SK-N-SH treated with all-trans-retinoic acid at 6 μM for 48 hours (cell line): ENCODE results near the gene LAMA1.

Experiments
- ATAC-seq: fragments of 200-7000 bp; cut with Tn5 transposase; 3 replicates; pipeline ENCODE4 v1.9.1; 2020; ENCODE audit warnings: mild to moderate bottlenecking, moderate library complexity
- ARNTL ChIP-seq: fragments of 450-650 bp; formaldehyde crosslinking; IDR thresholded peaks from 2 replicates; pipeline ENCODE4 v1.5.0; 2020; ENCODE audit warnings: low read depth, mild to moderate bottlenecking, moderate library complexity, borderline replicate concordance
- BACH2 ChIP-seq: fragments of 250-450 bp; sonication (Bioruptor Pico); IDR thresholded peaks from 2 replicates; pipeline ENCODE4 v1.9.0; 2021; ENCODE audit warnings: mild to moderate bottlenecking, borderline replicate concordance
- CSDC2 ChIP-seq: fragments of 250-450 bp; sonication (Bioruptor Pico); IDR thresholded peaks from 2 replicates; pipeline ENCODE4 v1.5.0; 2020; ENCODE audit warnings: mild to moderate bottlenecking, moderate library complexity
- ESRRG ChIP-seq: fragments of 250-450 bp; sonication (Bioruptor Pico); IDR thresholded peaks from 2 replicates; pipeline ENCODE4 v1.6.1; 2021; ENCODE audit warnings: mild to moderate bottlenecking
- GLIS3 ChIP-seq: fragments of 250-450 bp; sonication (Bioruptor Pico); IDR thresholded peaks from 2 replicates; pipeline ENCODE4 v1.5.0; 2020; ENCODE audit warnings: mild to moderate bottlenecking, moderate library complexity
- ISL1 ChIP-seq: fragments of 250-450 bp; sonication (Bioruptor Pico); IDR thresholded peaks from 2 replicates; pipeline ENCODE4 v2.1.2; 2022; ENCODE audit warnings: mild to moderate bottlenecking, moderate library complexity
- OSR1 ChIP-seq: fragments of 250-450 bp; sonication (Bioruptor Pico); IDR thresholded peaks from 2 replicates; pipeline ENCODE4 v1.8.0; 2022; ENCODE audit warnings: moderate library complexity, mild to moderate bottlenecking, inconsistent platforms
- PPARA ChIP-seq: fragments of 250-450 bp; sonication (Bioruptor Pico); IDR thresholded peaks from 2 replicates; pipeline ENCODE4 v1.5.0; 2020; ENCODE audit warnings: mild to moderate bottlenecking, borderline replicate concordance
- RARB ChIP-seq: fragments of 250-450 bp; sonication (Bioruptor Pico); IDR thresholded peaks from 2 replicates; pipeline ENCODE4 v1.8.0; 2021; ENCODE audit warnings: mild to moderate bottlenecking, moderate library complexity
- SNAI2 ChIP-seq: fragments of 250-450 bp; sonication (Bioruptor Pico); IDR thresholded peaks from 2 replicates; pipeline ENCODE4 v1.5.0; 2020; ENCODE audit warnings: mild to moderate bottlenecking, moderate library complexity
- TCF4 ChIP-seq: fragments of 250-450 bp; sonication (Bioruptor Pico); IDR thresholded peaks from 2 replicates; pipeline ENCODE4 v1.8.0; 2021; ENCODE audit warnings: mild to moderate bottlenecking, moderate library complexity, borderline replicate concordance
- TOX ChIP-seq: fragments of 250-450 bp; sonication (Bioruptor Pico); IDR thresholded peaks from 2 replicates; pipeline ENCODE4 v1.8.0; 2021; ENCODE audit warnings: mild to moderate bottlenecking, moderate library complexity, borderline replicate concordance
- ZC3H10 ChIP-seq: fragments of 250-450 bp; sonication (Bioruptor Pico); IDR thresholded peaks from 2 replicates; pipeline ENCODE4 v1.5.1; 2021; ENCODE audit warnings: mild to moderate bottlenecking, moderate library complexity
- ZFP3 ChIP-seq: fragments of 250-450 bp; sonication (Bioruptor Pico); IDR thresholded peaks from 2 replicates; pipeline ENCODE4 v1.5.0; 2020; ENCODE audit warnings: mild to moderate bottlenecking, moderate library complexity
- ZFP30 ChIP-seq: fragments of 450-650 bp; formaldehyde crosslinking; IDR thresholded peaks from 2 replicates; pipeline ENCODE4 v1.5.0; 2022; ENCODE audit warnings: mild to moderate bottlenecking, moderate library complexity
- ZNF565 ChIP-seq: fragments of 450-650 bp; formaldehyde crosslinking; conservative IDR thresholded peaks from 2 replicates; pipeline ENCODE4 v1.5.0; 2020; ENCODE audit warnings: low read depth, mild to moderate bottlenecking, moderate library complexity
- ZNF8 ChIP-seq: fragments of 450-650 bp; formaldehyde crosslinking; IDR thresholded peaks from 2 replicates; pipeline ENCODE4 v1.5.0; 2020; ENCODE audit warnings: mild to moderate bottlenecking, moderate library complexity
- TF ChIP-seq, protein P1 (sequence below): fragments of 250-450 bp; sonication (Bioruptor Pico); IDR thresholded peaks from 2 replicates; pipeline ENCODE4 v1.5.1; 2020; ENCODE audit warnings: low read depth, mild to moderate bottlenecking, moderate library complexity
- TF ChIP-seq, protein P2 (sequence below): fragments of 250-450 bp; sonication (Bioruptor Pico); IDR thresholded peaks from 2 replicates; pipeline ENCODE4 v1.5.1; 2021; ENCODE audit warnings: mild to moderate bottlenecking, moderate library complexity
- TF ChIP-seq, protein P3 (sequence below): fragments of 250-450 bp; sonication (Bioruptor Pico); IDR thresholded peaks from 2 replicates; pipeline ENCODE4 v1.8.0; 2020; ENCODE audit warnings: mild to moderate bottlenecking, moderate library complexity, borderline replicate concordance
- TF ChIP-seq, protein P4 (sequence below): fragments of 250-450 bp; sonication (Bioruptor Pico); IDR thresholded peaks from 2 replicates; pipeline ENCODE4 v1.8.0; 2021; ENCODE audit warnings: low read depth, mild to moderate bottlenecking, moderate library complexity, borderline replicate concordance
- TF ChIP-seq, protein P5 (sequence below): fragments of 250-450 bp; sonication (Bioruptor Pico); IDR thresholded peaks from 2 replicates; pipeline ENCODE4 v1.5.0; 2020; ENCODE audit warnings: mild to moderate bottlenecking, moderate library complexity

LAMA1 gene

DNA sequence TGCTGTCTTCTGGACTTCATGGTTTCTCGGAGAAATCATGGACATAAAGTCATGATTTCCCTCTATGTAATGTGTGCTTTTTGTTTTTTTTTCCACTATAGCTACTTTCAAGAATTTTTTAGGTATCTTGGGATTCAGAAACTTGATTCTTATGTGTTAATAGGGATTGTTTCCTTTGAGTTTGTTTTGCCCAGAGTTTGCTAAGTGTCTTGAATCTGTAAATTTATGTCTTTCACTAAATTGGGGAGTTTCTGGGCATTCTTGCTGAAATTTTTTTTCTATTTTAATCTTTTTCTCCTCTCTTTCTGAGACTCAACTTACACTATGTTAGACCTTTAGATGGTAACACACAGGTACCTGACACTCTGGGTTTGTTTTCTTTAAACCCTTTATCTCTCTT is 182.7 kb downstream of the LAMA1 start:
- TF ChIP-seq, protein P1, sequence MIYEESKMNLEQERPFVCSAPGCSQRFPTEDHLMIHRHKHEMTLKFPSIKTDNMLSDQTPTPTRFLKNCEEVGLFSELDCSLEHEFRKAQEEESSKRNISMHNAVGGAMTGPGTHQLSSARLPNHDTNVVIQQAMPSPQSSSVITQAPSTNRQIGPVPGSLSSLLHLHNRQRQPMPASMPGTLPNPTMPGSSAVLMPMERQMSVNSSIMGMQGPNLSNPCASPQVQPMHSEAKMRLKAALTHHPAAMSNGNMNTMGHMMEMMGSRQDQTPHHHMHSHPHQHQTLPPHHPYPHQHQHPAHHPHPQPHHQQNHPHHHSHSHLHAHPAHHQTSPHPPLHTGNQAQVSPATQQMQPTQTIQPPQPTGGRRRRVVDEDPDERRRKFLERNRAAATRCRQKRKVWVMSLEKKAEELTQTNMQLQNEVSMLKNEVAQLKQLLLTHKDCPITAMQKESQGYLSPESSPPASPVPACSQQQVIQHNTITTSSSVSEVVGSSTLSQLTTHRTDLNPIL, result no peak
- TF ChIP-seq GLIS3 (CRISPR knock-in tag) (no peak), SNAI2 (no peak), RARB (CRISPR knock-in tag) (no peak), ZNF565 (CRISPR knock-in tag) (no peak)
- TF ChIP-seq, protein P2, sequence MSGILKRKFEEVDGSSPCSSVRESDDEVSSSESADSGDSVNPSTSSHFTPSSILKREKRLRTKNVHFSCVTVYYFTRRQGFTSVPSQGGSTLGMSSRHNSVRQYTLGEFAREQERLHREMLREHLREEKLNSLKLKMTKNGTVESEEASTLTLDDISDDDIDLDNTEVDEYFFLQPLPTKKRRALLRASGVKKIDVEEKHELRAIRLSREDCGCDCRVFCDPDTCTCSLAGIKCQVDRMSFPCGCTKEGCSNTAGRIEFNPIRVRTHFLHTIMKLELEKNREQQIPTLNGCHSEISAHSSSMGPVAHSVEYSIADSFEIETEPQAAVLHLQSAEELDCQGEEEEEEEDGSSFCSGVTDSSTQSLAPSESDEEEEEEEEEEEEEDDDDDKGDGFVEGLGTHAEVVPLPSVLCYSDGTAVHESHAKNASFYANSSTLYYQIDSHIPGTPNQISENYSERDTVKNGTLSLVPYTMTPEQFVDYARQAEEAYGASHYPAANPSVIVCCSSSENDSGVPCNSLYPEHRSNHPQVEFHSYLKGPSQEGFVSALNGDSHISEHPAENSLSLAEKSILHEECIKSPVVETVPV, result no peak
- no peak for ATAC-seq

DNA sequence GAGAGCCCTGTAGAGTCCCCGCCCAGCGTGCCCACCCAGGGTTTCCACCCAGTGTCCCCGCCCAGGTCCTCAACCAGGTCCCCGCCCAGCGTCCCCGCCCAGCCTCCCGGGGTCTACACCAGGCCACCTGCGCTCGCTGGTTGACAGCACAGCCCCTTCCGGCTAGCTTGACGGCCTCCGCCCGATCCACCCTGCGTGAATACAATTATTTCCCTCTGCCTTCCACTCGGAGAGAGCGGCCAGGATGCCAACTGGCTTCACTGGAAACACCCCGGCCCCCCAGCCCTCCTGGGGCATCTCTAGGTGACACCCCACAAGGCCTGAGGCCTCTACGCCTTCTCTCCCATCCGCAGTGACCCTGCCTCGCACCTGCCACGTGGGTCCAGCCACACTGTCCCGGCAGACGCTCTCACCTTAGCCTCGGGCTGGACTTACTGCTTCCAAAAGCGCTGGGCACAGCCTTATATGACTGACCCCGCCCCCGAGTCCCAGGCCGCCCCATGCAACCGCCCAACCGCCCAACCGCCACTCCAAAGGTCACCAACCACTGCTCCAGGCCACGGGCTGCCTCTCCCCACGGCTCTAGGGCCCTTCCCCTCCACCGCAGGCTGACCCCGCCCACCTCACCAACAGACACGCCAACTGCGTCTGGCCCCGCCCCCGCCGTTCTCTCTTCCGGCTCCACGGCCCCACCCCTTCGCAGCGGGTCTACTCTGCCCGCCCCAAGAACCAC is 188.1 kb downstream of the LAMA1 start:
- ATAC-seq, result no peak

DNA sequence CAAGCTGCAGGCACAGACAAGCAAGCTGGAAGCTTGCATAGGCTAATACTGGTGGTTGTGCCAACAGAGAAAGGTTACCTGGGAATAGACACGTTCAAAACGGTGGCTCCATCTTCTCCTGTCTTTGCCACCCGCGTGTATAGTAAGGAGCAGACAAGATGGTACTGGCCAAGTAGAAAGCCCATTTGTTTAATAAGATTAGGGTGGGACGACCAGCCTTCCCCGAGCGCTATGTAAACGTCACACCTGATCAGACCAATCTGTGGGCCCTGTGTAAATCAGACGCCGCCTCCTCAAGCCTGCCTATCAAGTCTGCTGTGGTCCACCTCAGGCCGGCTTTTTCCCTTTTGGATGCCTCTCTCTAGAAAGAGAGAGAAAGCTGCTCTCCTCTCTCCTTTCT is 189.2 kb downstream of the LAMA1 start:
- no peak for ATAC-seq
- TF ChIP-seq PPARA, result no peak
- TF ChIP-seq, protein P3, sequence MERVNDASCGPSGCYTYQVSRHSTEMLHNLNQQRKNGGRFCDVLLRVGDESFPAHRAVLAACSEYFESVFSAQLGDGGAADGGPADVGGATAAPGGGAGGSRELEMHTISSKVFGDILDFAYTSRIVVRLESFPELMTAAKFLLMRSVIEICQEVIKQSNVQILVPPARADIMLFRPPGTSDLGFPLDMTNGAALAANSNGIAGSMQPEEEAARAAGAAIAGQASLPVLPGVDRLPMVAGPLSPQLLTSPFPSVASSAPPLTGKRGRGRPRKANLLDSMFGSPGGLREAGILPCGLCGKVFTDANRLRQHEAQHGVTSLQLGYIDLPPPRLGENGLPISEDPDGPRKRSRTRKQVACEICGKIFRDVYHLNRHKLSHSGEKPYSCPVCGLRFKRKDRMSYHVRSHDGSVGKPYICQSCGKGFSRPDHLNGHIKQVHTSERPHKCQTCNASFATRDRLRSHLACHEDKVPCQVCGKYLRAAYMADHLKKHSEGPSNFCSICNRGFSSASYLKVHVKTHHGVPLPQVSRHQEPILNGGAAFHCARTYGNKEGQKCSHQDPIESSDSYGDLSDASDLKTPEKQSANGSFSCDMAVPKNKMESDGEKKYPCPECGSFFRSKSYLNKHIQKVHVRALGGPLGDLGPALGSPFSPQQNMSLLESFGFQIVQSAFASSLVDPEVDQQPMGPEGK, result no peak
- TF ChIP-seq ZC3H10 (CRISPR knock-in tag), result no peak
- TF ChIP-seq ZFP3 (CRISPR knock-in tag), result no peak
- no peak for TF ChIP-seq TOX
- no peak for TF ChIP-seq BACH2
- no peak for TF ChIP-seq ISL1
- no peak for TF ChIP-seq GLIS3 (CRISPR knock-in tag)
- no peak for TF ChIP-seq TCF4 (CRISPR knock-in tag)
- TF ChIP-seq CSDC2, result no peak
- no peak for TF ChIP-seq ZFP30 (CRISPR knock-in tag)
- no peak for TF ChIP-seq ZNF565 (CRISPR knock-in tag)
- no peak for TF ChIP-seq SNAI2
- TF ChIP-seq, protein P4, sequence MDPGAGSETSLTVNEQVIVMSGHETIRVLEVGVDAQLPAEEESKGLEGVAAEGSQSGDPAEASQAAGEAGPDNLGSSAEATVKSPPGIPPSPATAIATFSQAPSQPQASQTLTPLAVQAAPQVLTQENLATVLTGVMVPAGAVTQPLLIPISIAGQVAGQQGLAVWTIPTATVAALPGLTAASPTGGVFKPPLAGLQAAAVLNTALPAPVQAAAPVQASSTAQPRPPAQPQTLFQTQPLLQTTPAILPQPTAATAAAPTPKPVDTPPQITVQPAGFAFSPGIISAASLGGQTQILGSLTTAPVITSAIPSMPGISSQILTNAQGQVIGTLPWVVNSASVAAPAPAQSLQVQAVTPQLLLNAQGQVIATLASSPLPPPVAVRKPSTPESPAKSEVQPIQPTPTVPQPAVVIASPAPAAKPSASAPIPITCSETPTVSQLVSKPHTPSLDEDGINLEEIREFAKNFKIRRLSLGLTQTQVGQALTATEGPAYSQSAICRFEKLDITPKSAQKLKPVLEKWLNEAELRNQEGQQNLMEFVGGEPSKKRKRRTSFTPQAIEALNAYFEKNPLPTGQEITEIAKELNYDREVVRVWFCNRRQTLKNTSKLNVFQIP, result no peak
- TF ChIP-seq RARB (CRISPR knock-in tag), result no peak

More for the DNA sequence above, 188.1 kb downstream of the LAMA1 start:
- TF ChIP-seq, protein P3, result no peak
- no peak for TF ChIP-seq ZFP3 (CRISPR knock-in tag)
- TF ChIP-seq ESRRG (CRISPR knock-in tag), result no peak
- TF ChIP-seq SNAI2, result no peak
- no peak for TF ChIP-seq ISL1
- TF ChIP-seq OSR1 (CRISPR knock-in tag), result no peak
- TF ChIP-seq TOX, result no peak
- no peak for TF ChIP-seq TCF4 (CRISPR knock-in tag)
- no peak for TF ChIP-seq GLIS3 (CRISPR knock-in tag)
- no peak for TF ChIP-seq CSDC2
- no peak for TF ChIP-seq ZNF565 (CRISPR knock-in tag)
- TF ChIP-seq, protein P5, sequence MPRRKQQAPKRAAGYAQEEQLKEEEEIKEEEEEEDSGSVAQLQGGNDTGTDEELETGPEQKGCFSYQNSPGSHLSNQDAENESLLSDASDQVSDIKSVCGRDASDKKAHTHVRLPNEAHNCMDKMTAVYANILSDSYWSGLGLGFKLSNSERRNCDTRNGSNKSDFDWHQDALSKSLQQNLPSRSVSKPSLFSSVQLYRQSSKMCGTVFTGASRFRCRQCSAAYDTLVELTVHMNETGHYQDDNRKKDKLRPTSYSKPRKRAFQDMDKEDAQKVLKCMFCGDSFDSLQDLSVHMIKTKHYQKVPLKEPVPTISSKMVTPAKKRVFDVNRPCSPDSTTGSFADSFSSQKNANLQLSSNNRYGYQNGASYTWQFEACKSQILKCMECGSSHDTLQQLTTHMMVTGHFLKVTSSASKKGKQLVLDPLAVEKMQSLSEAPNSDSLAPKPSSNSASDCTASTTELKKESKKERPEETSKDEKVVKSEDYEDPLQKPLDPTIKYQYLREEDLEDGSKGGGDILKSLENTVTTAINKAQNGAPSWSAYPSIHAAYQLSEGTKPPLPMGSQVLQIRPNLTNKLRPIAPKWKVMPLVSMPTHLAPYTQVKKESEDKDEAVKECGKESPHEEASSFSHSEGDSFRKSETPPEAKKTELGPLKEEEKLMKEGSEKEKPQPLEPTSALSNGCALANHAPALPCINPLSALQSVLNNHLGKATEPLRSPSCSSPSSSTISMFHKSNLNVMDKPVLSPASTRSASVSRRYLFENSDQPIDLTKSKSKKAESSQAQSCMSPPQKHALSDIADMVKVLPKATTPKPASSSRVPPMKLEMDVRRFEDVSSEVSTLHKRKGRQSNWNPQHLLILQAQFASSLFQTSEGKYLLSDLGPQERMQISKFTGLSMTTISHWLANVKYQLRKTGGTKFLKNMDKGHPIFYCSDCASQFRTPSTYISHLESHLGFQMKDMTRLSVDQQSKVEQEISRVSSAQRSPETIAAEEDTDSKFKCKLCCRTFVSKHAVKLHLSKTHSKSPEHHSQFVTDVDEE, result no peak
- no peak for TF ChIP-seq ZNF8 (CRISPR knock-in tag)
- TF ChIP-seq, protein P2, result no peak
- no peak for TF ChIP-seq ARNTL (CRISPR knock-in tag)
